ENCODE measurements around the gene SH3GL2.

SH3GL2 gene

DNA sequence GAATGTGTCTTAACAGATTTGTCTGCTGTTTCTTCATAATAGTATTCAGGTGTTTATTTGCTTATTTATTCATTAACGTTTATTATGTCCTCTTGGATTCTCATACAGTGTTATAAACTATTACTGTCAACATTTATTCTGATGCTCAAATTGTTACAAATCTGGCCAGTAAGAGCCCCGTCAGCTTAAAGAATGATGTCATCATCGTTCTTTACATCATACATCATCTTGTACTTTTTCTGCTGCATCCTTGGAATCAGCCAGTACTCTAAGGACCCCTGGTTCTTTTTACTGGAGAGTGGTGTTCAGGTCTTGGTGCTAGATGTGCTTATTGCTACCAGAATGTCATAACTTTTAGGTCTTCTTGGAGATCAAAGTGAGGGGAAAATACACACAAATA lies 86.6 kb downstream of the SH3GL2 start:
- no peak for DNase-seq

DNA sequence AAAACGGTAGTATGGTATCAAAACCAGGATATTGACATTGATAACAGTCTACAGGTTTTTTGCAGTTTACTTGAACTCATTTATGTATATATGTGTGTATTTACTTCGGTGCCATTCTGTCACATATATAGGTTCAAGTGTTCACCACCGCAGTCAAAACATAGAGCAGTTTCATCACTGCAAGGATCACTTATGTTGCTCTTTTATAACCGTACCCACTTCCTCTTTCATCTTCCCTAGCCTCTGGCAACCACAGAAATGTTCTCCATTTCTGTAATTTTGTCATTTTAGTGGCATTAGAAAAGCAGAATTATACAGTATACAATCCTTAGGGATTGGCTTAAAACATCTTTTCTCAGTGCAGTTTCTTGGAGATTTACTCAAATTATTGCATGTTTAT lies 90.3 kb downstream of the SH3GL2 start:
- DNase-seq, result no peak

DNA sequence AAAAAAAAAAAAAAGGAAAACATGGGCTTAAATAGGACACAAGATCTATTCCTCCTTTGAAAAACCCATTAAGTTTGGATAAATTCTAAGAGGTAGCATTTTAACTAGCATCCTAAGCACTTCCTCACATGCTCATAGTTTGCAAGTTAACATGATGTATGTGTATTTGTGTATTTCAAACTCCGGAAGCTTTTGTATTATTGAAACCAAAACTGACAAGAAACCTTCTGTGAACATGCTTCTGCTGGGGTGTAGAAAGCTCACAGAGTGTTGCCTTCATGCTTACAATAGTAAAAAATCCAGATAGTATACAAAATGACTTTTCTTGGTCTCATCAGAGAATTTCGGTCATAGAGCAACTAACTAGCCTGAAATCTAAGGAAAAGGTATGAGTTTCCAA lies 103.8 kb downstream of the SH3GL2 start:
- no peak for DNase-seq

DNA sequence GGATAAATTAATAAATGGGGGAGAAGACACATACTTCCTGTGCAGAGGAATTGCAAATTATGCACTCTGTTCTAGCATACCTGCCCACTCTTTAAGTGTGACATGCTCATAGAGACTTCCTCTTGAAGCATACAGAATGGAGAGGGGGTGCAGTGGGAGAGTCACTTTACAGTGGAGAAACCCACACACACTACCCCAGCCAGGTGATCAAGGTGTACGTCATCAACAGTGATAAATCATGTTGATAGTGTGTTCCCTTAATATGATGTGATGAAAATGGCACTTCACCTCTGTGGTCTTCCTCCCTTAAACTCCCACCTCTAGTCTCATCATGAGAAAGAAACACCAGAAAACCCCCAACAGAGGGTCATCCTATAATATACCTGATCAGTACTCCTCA lies 110.0 kb downstream of the SH3GL2 start:
- DNase-seq, result no peak

DNA sequence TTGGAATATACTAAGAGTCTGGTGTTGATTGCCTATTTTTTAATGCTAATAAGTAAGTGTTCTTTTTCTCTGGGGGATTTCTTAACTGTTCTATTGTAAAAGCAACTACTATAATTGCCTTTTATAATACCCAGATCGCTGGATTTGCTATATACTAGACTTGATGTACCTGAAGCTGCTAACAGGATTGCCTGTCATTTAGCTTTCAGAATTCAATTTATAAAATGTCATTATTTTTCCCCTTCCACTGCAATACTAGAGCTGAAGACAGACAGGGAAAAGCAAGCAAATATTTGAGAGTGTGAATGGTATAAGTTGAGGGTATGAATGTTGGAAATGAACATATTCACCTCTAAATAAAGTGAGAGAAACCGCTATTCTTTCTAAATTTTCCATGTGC lies 115.5 kb downstream of the SH3GL2 start:
- DNase-seq, result no peak

DNA sequence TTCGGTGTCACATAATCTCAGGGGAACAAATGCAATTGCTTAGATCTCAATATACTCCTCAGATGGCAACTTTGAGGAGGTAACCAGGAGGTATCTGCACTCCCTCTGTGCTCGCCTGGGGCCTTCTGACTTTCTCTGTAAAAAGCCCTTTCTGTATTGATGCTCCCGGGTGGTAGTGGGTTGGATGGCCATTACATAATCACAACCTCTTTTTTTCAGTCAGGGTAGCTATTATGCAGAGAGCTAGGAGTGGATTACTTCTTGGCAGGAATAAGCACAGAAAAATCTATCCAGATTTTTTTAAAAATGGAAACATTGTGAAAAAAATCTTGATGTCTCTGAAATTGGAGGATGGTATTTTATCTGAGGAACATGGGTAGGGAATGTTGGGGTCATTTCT lies 116.6 kb downstream of the SH3GL2 start:
- no peak for DNase-seq

DNA sequence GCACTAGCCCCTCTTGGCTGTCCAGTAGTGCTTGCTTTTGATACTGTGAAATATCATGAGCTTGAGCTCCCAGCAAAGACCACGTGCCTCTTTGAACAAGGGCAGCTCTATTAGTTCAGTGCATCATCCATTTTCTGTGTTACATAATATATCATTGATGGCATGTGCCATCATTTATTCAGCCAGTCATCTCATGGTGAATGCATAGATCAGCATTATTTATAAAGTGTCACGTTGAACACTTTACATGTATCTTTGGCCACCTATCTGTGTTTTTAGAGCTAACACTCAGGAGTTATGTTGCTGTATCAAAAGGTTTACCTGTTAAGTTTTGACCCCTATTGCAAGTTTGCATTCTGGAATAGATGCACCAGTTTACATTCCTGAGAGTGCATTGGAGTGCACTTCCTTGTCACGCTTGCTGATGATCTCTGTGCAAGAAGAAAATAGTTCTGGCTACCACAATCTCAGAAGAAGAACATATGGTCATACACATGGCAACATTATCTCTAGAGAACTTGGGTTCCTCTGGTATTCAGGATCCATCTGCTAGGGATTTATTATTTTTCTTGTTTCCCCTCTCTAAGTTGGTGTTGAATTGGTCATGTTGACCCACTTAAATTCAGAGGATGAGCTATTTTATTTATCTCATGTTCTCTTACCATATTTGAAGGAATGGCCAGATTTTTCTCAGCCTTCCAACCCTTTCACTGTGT lies 120.9 kb downstream of the SH3GL2 start:
- no peak for DNase-seq

DNA sequence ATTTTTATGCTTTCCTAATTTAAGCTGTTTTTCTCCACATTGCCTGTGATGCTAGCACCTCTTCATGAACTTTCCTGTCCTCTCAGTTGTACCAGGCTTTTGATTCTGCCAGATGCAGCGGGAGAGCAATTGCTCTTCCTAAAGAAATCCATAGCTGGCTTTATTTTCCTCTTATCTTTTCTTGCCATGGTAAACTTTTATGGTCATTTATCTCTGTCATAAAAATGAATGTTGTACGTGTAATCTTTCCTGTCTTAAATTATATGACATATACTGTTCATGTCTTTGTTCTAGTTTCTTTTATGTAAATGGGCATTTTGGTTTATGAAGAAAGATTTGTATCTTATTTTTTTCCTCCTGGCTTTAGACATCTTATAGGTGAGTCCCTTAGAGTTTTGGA lies 127.5 kb downstream of the SH3GL2 start:
- DNase-seq, result no peak

DNA sequence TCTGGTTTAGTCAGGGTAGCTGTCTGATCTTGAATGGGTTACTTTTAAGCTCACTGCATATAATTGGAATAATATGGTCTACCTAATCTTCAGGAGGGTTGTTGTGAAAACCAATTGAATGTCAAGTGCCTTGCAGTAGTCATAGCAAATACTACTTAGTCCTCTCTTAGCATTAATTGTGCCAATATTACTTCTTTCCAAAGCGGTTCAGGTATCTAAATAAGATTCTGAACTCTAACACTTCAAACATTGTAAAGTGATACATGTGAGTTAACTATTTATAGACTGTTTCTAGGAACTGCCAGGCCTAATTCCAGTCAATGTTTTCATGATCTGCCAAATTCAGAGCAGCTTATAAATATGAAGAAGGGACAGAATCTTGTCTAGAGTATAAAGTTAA lies 140.2 kb downstream of the SH3GL2 start:
- DNase-seq, result no peak

DNA sequence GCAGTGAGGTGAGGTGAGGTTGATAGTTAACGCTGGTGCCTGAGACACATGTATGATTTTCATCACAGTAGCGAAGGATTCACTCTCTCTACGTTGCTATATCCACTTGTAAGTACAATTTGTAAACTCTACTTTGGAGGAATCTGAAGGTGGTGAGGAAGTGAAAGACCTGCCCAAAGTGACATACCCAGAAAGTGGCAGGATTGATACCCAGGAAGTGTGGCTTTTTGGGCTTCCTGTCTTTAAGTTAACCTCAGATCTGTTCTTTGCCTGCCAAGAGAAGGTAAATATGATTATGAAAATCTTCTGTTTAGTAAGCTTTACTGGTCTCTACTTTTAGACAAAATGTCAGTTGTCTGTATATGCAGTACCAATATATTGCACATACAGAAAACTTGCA lies 143.1 kb downstream of the SH3GL2 start:
- no peak for DNase-seq

DNA sequence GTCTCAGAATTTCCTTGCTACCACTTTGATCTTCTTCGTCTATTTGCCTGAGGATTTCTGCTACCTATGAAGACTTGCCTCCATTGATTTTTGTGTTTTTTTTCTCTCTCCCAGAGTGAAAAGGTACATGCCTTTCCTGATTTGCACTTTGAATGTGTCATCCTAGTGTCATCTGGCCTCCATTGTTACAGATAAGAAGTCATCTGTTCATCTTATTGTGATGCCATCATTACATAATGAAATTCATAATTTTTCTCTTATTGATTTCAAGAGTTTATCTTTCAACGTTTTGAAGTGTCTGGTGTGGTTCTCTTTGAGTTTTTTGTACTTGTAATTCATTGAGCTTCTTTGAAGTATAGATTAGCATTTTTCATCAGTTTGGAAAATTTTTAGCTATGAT lies 144.8 kb downstream of the SH3GL2 start:
- DNase-seq, result no peak

DNA sequence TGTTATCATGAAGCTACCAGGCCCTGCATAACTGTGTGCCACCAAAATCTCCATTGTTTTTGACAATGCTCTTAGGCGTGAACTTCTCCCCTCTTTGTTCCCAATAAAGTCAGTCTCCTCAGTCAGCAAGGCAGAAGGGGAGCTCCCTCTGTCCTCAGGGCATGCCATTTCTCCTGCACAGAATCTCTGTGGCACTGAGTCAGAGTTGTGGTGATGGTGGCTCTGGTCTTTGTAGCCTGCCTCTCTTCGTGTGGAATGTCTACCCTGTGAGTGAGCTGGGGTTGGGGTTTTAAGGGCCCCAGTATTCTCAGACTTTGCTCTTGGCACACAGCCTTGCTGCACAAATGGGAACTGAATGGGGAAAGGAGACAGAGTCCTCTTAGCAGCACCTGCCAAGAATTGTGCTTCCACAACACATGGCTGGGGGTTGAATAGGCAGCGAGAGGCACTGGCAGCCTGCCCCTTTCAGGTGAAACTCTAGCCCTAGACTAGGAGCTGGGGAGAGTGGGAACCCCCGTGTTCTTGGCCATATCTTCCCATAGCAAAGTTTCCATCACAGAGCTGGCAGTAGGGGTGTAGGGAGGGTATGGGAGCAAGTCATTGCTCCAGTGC lies 146.6 kb downstream of the SH3GL2 start:
- DNase-seq, result no peak

DNA sequence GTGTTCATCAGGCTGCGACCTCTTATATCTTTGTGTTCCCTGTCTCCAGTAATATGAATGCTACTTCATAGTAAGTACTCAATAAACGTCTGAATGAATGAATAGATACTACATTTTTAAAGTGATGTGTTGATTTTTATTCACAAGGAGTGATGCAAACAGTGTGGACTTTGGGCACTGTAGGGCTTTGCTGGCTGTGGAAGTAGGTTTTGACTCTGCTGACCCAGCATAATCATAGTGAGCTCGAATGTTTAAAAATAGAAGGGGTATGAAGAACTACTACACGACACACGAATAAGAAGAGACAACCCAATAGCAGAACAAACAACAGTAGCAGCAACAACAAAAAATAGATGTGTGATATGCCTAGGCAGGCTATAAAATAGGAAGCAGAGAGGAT lies 147.4 kb downstream of the SH3GL2 start:
- no peak for DNase-seq

DNA sequence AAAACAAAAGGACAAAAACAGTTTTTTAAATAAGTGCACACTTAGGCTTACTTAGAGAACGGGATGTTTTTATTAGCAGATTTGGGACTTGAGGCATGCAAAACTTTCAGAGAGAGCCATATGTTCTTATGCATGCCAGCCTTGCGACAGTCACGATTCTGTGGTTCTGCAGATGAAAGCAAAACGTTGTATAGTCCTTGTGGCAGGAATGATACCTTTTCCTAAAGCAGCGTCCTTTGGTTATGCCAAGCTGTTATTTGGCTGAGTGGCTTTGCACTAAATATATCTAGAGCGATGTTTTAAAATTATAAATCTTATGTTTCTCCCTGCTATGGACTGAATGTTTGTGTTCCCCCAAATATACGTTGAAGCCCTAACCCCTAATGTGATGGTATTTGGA lies 152.0 kb downstream of the SH3GL2 start:
- DNase-seq, result no peak

DNA sequence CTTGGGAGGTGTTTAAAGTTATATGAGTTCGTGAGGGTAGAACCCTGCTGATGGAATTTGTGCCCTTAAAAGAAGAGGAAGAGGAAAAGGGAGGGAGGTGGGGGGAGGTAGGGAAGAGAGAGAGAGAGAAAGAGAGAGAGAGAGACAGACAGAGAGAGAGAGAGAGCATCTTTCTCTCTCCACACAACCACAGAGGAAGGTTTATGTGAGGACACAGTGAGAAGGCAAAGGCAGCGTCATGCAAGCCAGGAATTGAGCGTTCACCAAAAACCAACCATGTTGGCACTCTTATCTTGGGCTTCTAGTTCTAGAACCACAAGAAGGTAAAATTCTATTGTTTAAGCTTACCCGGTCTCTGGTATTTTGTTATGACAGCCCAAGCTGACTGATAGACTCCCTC lies 152.4 kb downstream of the SH3GL2 start:
- no peak for DNase-seq

DNA sequence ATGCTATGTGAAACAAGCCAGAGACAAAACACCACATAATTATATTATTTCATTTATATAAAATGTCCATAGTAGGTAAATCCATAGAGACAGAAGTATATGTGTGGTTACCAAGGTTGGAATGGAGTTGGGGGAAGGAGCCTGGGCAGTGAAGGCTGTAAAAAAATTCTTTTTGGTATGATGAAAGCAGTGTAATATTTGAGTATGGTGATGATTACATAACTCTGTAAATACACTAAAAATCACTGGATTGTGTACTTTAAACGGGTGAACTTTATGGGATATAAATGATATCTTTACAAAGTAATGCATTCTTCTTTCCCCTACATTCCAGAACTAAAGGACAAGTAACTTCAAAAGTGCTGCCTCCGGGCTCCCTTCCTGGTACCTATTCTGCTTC lies 155.8 kb downstream of the SH3GL2 start:
- no peak for DNase-seq

DNA sequence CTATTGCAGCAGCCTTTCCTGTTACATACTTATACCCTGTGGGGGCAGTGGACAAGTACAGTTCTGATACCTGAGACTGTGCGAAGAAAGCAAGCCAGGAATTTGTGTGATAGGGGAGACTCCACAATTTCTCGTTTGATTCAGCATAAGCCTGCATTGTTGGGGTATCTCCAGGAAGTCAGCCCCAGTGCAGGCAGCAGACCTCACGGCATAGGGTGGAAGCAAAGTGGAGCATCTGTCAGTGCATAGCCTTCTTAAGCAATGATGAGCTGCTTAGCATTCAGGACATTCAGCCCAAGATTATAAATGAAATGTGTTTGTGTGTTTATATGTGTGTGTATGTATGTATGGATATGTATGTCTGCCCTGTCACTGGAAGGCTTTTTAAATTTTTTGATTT lies 157.0 kb downstream of the SH3GL2 start:
- no peak for DNase-seq

DNA sequence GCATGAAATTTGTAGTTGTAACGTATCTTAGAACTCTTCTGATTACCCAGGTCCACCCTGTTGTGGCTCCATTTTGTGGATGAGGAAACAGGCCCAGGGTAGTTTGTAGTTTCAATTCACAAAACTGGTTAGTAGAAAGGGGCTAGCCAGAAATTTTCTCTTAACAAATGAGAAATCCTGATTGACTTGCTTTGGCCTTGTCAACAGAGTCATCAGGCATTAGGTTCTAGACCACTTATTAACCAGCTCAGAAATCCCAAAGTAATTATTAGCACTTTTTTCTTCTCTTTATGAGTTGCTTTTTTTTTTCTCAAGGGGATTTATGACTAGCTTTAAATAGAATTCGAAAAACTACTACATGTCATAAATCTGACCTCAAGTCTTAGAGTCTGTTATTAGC lies 160.2 kb downstream of the SH3GL2 start:
- DNase-seq, result no peak

DNA sequence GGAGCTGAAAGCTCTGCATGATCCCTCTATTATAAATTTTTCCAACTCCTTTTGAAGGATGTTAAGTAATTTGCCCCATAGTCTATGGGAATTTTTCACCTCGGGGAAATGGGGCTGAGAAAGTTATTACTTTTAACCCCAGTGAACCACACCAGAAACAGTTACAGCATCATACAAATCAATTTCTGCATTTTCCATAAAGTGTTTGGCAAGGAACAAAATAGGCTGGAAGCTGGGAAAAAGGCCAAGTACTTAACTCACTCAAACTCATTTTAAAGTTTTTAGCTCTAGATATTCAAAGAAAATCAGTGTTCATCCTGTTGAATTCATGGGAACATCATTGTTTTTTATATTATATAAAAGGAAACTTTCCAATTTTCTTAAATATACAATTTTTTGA lies 160.9 kb downstream of the SH3GL2 start:
- no peak for DNase-seq

DNA sequence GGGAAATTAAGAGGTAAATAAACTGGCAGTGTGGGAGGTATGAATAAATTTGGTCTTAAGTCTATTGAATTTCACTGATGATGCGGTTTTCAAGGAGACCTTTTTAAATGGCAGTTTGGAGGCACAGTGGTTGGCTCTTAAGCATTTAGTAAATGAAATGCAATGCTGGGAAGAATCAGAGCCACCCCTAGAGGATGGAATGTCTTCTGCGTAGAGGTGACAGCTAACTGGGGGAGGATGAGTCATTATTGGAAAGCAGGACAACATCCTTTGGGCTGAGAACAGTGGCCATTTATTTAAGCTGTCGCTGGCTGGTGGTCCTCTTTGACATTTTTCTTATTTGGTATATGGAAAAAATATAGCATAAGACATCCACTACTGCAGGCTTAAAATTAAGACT lies 163.2 kb downstream of the SH3GL2 start:
- no peak for DNase-seq

DNA sequence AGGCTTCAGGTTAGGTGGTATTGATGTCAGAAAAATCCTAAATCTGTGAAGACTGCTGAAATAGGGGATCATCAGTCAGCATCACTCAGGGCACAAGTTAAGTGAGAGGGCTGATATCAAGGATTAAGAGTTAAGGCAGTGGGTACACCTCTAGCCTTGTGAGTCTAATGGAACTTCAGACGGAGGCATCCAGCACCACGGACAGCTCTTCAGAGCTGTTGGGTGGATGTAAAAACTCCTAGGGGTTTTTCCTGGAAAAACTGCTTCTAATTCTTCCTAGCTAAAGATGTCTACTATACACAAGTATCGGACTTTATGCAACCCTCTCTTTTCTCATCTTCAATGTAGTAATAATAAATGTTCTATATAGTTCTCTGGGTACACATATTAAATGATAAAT lies 165.9 kb downstream of the SH3GL2 start:
- DNase-seq, result no peak

DNA sequence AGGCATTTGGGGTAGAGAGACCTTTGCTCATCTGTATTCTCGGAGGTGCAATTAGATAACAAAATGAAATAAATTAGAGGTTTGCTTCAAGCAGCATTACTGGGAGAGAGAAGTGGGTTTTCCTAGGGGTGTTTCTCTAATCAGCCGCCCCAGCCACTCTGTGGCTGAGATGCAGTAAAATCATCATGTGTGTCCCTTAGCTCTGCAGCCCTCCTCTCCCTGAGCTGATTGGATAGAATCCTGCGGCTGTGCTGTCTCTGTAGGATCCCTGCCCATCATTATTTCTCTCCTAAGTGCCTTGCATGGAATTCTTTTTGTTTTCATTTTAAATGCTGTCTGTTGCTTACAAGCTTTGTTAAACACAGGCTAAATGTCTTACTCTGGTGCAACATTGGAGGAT lies 171.4 kb downstream of the SH3GL2 start:
- DNase-seq, result no peak

DNA sequence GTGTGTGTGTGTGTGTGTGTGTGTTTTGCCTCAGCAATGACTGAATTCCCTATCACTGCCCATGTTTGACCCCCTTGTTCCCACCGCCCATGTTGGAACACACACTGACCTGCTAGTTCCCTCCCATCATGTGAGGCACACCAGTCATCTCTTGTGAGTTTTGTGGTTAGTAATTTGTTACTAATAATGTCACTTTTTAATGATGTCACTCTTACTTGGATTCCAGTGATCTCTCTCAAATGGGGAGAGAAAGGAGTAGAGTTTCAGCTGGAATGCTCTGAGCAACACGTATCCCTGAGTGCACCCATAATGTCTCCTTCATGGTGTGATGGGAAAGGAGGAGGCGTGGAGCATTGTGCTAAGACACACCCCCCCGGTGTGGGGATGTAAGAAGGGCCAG lies 172.6 kb downstream of the SH3GL2 start:
- no peak for DNase-seq

DNA sequence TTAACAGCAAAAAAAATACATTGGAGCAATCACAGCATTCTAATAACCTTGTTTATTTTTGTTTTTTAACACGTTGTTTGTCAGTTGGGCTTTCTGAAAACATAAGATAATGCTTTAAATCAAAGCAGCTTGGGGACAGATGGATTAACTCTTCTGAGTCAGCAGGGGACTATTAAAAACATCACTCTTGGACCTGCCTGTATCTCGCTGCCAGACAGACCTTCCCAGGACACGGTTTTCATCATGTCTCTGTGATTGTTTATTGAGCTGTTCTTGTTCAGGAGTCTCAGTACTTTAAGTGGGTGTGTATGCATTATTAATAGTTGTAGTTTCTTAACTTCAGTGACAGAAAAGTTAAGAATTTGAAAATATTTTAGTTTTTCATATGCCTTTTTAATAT lies 173.2 kb downstream of the SH3GL2 start:
- DNase-seq, result no peak

DNA sequence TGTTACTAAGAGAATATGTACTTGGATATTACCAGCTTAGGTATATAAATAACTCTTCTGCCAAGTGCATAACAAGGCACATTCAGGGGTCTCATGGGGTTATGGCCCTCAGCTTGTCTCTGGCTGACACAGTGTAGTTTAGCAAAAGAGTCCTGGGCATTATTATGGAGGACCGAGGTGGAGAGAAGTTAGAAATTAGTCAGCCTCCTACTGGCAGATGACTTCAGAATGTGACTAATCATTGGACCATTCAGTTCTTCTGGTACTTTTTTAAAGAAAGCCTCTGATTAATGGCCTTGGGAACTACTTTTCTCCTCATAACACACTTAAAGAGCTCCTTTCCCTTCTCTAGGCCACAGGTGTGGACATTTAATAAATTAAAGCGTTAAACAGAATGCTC lies 178.9 kb downstream of the SH3GL2 start:
- no peak for DNase-seq

Measured in 8988T (cell line).